H1 (cell line): Measurements from ENCODE around the gene ONECUT3. TPM values are rescaled to one million over a fixed set of nuclear protein-coding genes. Genes with fewer than 3 reads are reported as not detected.

Source experiments
- CTCF ChIA-PET: fragments of 300-600 bp; sonication (Branson Sonifier 250); formaldehyde crosslinking; loops from one replicate; lab custom pipeline; 2021; ENCODE audit not compliant: partially characterized antibody; lab: Charles Lee
- POLR2A ChIA-PET: fragments of 300-600 bp; sonication (Branson Sonifier 250); formaldehyde crosslinking; loops from one replicate; lab custom pipeline; 2021; ENCODE audit warnings: inconsistent platforms; ENCODE audit not compliant: partially characterized antibody; lab: Charles Lee
- DNase-seq, 2 experiments: peaks; one replicate each; pipeline versions ENCODE4 v3.0.0 to v3.0.0-alpha.2; 2010 to 2022; ENCODE audit warnings: low spot score in 2 of 2, low read depth in 1 of 2, mixed read lengths in 1 of 2
- FAIRE-seq: peaks from 2 replicates; lab custom pipeline; 2011; peaks lifted over from hg19 to GRCh38; lab: Jason Lieb, UNC
- H2AFZ ChIP-seq: 2 replicates; pipeline ENCODE4 v1.8.1; 2012; ENCODE audit warnings: low read length, inconsistent platforms
- H2AK5ac ChIP-seq: 2 replicates; pipeline ENCODE4 v1.6.1; 2013; ENCODE audit warnings: low read depth, low read length
- H2BK120ac ChIP-seq: replicated peaks from 2 replicates; pipeline ENCODE3; 2013; ENCODE audit warnings: low read depth, low read length, inconsistent platforms
- H2BK12ac ChIP-seq: 2 replicates; pipeline ENCODE4 v1.6.1; 2013; ENCODE audit warnings: low read depth, low read length
- H2BK15ac ChIP-seq: 2 replicates; pipeline ENCODE4 v1.6.1; 2013; ENCODE audit warnings: low read length
- H2BK20ac ChIP-seq: 2 replicates; pipeline ENCODE4 v1.6.1; 2013; ENCODE audit warnings: low read length
- H2BK5ac ChIP-seq: 2 replicates; pipeline ENCODE4 v1.6.1; 2013; ENCODE audit warnings: low read depth, low read length
- H3K14ac ChIP-seq: 2 replicates; pipeline ENCODE4 v1.6.1; 2013; ENCODE audit warnings: inconsistent platforms; ENCODE audit not compliant: insufficient read length
- H3K18ac ChIP-seq: 2 replicates; pipeline ENCODE4 v1.6.1; 2013; ENCODE audit warnings: low read length; ENCODE audit errors: extremely low read depth
- H3K23ac ChIP-seq: 2 replicates; pipeline ENCODE4 v1.6.1; 2013; ENCODE audit warnings: inconsistent platforms; ENCODE audit not compliant: insufficient read length
- H3K23me2 ChIP-seq: 2 replicates; pipeline ENCODE4 v1.6.1; 2013; ENCODE audit warnings: low read depth, low read length
- H3K27ac ChIP-seq: 2 replicates; pipeline ENCODE4 v1.6.1; 2011; ENCODE audit warnings: low read depth, low read length, inconsistent platforms
- H3K27me3 ChIP-seq, 4 experiments: replicated peaks in 1 of 4; 1 replicate in 1 of 4; 2 replicates in 3 of 4; pipeline versions ENCODE4 v1.6.1 to v1.8.1; 2011 to 2013; ENCODE audit warnings: low read length in 3 of 4, mild to moderate bottlenecking in 3 of 4, inconsistent platforms in 2 of 4, mixed read lengths in 2 of 4, moderate library complexity in 1 of 4; ENCODE audit not compliant: control insufficient read depth in 3 of 4, insufficient read depth in 3 of 4; ENCODE audit errors: extremely low read depth in 1 of 4
- H3K36me3 ChIP-seq, 4 experiments: 2 replicates each; pipeline versions ENCODE4 v1.6.1 to v1.8.1; 2011 to 2013; ENCODE audit warnings: mild to moderate bottlenecking in 4 of 4, low read length in 3 of 4, moderate library complexity in 2 of 4, control low read depth in 1 of 4, inconsistent platforms in 1 of 4; ENCODE audit not compliant: insufficient read depth in 4 of 4, control insufficient read depth in 2 of 4
- H3K4ac ChIP-seq: replicated peaks from 2 replicates; pipeline ENCODE3; 2013; ENCODE audit warnings: low read length, low read depth, mixed read lengths, inconsistent platforms; ENCODE audit not compliant: insufficient read length
- H3K4me1 ChIP-seq, 4 experiments: replicated peaks in 1 of 4; 1 replicate in 1 of 4; 2 replicates in 3 of 4; pipeline versions ENCODE4 v1.6.1 to v1.8.1; 2011 to 2013; ENCODE audit warnings: low read length in 3 of 4, inconsistent platforms in 2 of 4, mixed read lengths in 1 of 4; ENCODE audit not compliant: insufficient read depth in 4 of 4, control insufficient read depth in 3 of 4
- H3K4me2 ChIP-seq, 2 experiments: 2 replicates each; pipeline versions ENCODE4 v1.6.1 to v1.8.1; 2011 to 2013; ENCODE audit warnings: low read depth in 2 of 2, low read length in 2 of 2, control low read depth in 1 of 2, inconsistent platforms in 1 of 2, mild to moderate bottlenecking in 1 of 2; ENCODE audit not compliant: insufficient read depth in 1 of 2
- H3K4me3 ChIP-seq, 4 experiments: fragments of 200-600, 300-600 bp in 1 of 4; sonication (generic), shearing (Covaris generic), sonication (Bioruptor Twin) in 1 of 4; 2 replicates each; pipeline versions ENCODE4 v1.5.1 to v1.8.1; 2011 to 2016; ENCODE audit warnings: low read length in 4 of 4, low read depth in 3 of 4, control low read depth in 2 of 4, inconsistent platforms in 2 of 4, mild to moderate bottlenecking in 2 of 4, mixed read lengths in 1 of 4, moderate library complexity in 1 of 4; ENCODE audit not compliant: insufficient read depth in 2 of 4; ENCODE audit errors: extremely low read depth in 1 of 4
- H3K56ac ChIP-seq: replicated peaks from 2 replicates; pipeline ENCODE3; 2013; ENCODE audit warnings: low read depth, mild to moderate bottlenecking, mixed read lengths, low read length, inconsistent platforms; ENCODE audit not compliant: insufficient read length
- H3K79me1 ChIP-seq: 2 replicates; pipeline ENCODE4 v1.6.1; 2013; ENCODE audit warnings: low read depth, low read length, control low read depth
- H3K79me2 ChIP-seq, 2 experiments: 2 replicates each; pipeline versions ENCODE4 v1.6.1 to v1.8.1; 2012 to 2013; ENCODE audit warnings: low read length in 2 of 2, mild to moderate bottlenecking in 2 of 2, inconsistent platforms in 1 of 2; ENCODE audit not compliant: insufficient read depth in 2 of 2, control insufficient read depth in 1 of 2
- H3K9ac ChIP-seq, 4 experiments: replicated peaks in 1 of 4; 1 replicate in 1 of 4; 2 replicates in 3 of 4; pipeline versions ENCODE4 v1.6.1 to v1.8.1; 2011 to 2013; ENCODE audit warnings: low read depth in 3 of 4, low read length in 3 of 4, control low read depth in 2 of 4, mild to moderate bottlenecking in 2 of 4, moderate library complexity in 2 of 4, inconsistent platforms in 1 of 4; ENCODE audit errors: extremely low read depth in 1 of 4
- H3K9me3 ChIP-seq, 2 experiments: 2 replicates each; pipeline versions ENCODE4 v1.6.1 to v1.8.1; 2012 to 2013; ENCODE audit warnings: mild to moderate bottlenecking in 2 of 2, moderate library complexity in 2 of 2, control low read depth in 1 of 2, inconsistent platforms in 1 of 2, low read depth in 1 of 2, low read length in 1 of 2, mixed read lengths in 1 of 2; ENCODE audit not compliant: insufficient read depth in 2 of 2
- H4K20me1 ChIP-seq, 2 experiments: replicated peaks in 1 of 2; 2 replicates each; pipeline versions ENCODE3 to v1.8.1; 2011 to 2013; ENCODE audit warnings: inconsistent platforms in 2 of 2, low read length in 2 of 2, mild to moderate bottlenecking in 1 of 2; ENCODE audit not compliant: insufficient read depth in 2 of 2, control insufficient read depth in 1 of 2
- H4K5ac ChIP-seq: 2 replicates; pipeline ENCODE4 v1.6.1; 2013; ENCODE audit warnings: low read length, low read depth, mixed read lengths, inconsistent platforms; ENCODE audit not compliant: insufficient read length
- H4K8ac ChIP-seq: 2 replicates; pipeline ENCODE4 v1.8.0; 2013; ENCODE audit warnings: mild to moderate bottlenecking, moderate library complexity, low read length, inconsistent platforms; ENCODE audit not compliant: insufficient read depth; ENCODE audit errors: extremely low read depth
- H4K91ac ChIP-seq: replicated peaks from 2 replicates; pipeline ENCODE3; 2013; ENCODE audit warnings: low read length, mixed read lengths, inconsistent platforms; ENCODE audit not compliant: insufficient read length
- ASH2L ChIP-seq: fragments of 200-600, 300-600 bp; sonication (generic); IDR thresholded peaks from one replicate; pipeline ENCODE4 v1.7.1; 2017; ENCODE audit warnings: low read length
- ATF3 ChIP-seq: IDR thresholded peaks from 2 replicates; pipeline ENCODE4 v1.6.1; 2011; ENCODE audit warnings: low read depth, mild to moderate bottlenecking, low read length; ENCODE audit not compliant: insufficient read depth
- CHD2 ChIP-seq: IDR thresholded peaks from 2 replicates; pipeline ENCODE4 v1.6.1; 2012; ENCODE audit warnings: low read length, improper control_type of control experiment
- CTCF ChIP-seq, 3 experiments: IDR thresholded peaks; 1 replicate in 2 of 3; 2 replicates in 1 of 3; pipeline versions ENCODE4 v1.5.1 to v1.6.1; 2011; ENCODE audit warnings: low read length in 3 of 3, mild to moderate bottlenecking in 3 of 3, inconsistent platforms in 2 of 3, low read depth in 1 of 3, moderate library complexity in 1 of 3; ENCODE audit not compliant: insufficient read depth in 1 of 3; ENCODE audit errors: control extremely low read depth in 1 of 3
- FOSL1 ChIP-seq: IDR thresholded peaks from 2 replicates; pipeline ENCODE4 v1.6.1; 2011; ENCODE audit warnings: mild to moderate bottlenecking, low read depth, low read length, moderate library complexity; ENCODE audit not compliant: insufficient read depth
- POLR2A ChIP-seq, 2 experiments: IDR thresholded peaks; 1 replicate in 1 of 2; 2 replicates in 1 of 2; pipeline ENCODE4 v1.6.1; 2011; ENCODE audit warnings: low read depth in 2 of 2, low read length in 2 of 2, mild to moderate bottlenecking in 2 of 2; ENCODE audit errors: control extremely low read depth in 1 of 2
- YY1 ChIP-seq: IDR thresholded peaks from 2 replicates; pipeline ENCODE4 v1.6.1; 2011; ENCODE audit warnings: low read depth, mild to moderate bottlenecking, low read length
- ZNF274 ChIP-seq: IDR thresholded peaks from 2 replicates; pipeline ENCODE4 v1.7.0; 2012; ENCODE audit warnings: low read length, borderline replicate concordance; ENCODE audit errors: extremely low read depth
- WGBS, 2 experiments: shearing (Covaris generic) in 1 of 2; methylation state at CpG; one replicate each; pipeline versions ENCODE4 v1.1.6 to v1.1.7; 2013 to 2015; ENCODE audit warnings: low lambda C conversion rate in 2 of 2, mixed read lengths in 2 of 2, inconsistent platforms in 1 of 2, low coverage in 1 of 2, missing lambda C conversion rate in 1 of 2; ENCODE audit not compliant: insufficient replicate concordance in 2 of 2, insufficient coverage in 1 of 2, insufficient read length in 1 of 2; ENCODE audit errors: extremely low coverage in 1 of 2, missing lambda C conversion rate in 1 of 2; 5-methylcytosine and 5-hydroxymethylcytosine counted together
- polyA plus RNA-seq, 7 experiments: library from polyadenylated mRNA; depleted of rRNA in 3 of 7; stranded (reverse) in 5 of 7; unstranded in 2 of 7; fragments of >200 nt in 5 of 7; fragments of 200-250 nt in 2 of 7; gene quantifications; 1 replicate in 5 of 7; 2 replicates in 1 of 7; 4 replicates in 1 of 7; pipeline versions ENCODE4 v1.2.1 to v1.2.3, GENCODE V29; 2011 to 2013; ENCODE audit warnings: missing spikeins in 2 of 7, mixed read lengths in 2 of 7
- total RNA-seq: library from RNA; stranded (reverse); fragmentation: NEBNext Ultra II Directional; extraction: Animal tissue kit (Norgen Biotek cat#: 25700); gene quantifications from 2 replicates; pipeline ENCODE4 v1.2.1, GENCODE V29; 2021

Gene ONECUT3
- total and polyA plus RNA-seq, 2 of the 8 experiments (the other 6 are each of a cell fraction or from before 2014, with no cell fraction given): not detected

DNA sequence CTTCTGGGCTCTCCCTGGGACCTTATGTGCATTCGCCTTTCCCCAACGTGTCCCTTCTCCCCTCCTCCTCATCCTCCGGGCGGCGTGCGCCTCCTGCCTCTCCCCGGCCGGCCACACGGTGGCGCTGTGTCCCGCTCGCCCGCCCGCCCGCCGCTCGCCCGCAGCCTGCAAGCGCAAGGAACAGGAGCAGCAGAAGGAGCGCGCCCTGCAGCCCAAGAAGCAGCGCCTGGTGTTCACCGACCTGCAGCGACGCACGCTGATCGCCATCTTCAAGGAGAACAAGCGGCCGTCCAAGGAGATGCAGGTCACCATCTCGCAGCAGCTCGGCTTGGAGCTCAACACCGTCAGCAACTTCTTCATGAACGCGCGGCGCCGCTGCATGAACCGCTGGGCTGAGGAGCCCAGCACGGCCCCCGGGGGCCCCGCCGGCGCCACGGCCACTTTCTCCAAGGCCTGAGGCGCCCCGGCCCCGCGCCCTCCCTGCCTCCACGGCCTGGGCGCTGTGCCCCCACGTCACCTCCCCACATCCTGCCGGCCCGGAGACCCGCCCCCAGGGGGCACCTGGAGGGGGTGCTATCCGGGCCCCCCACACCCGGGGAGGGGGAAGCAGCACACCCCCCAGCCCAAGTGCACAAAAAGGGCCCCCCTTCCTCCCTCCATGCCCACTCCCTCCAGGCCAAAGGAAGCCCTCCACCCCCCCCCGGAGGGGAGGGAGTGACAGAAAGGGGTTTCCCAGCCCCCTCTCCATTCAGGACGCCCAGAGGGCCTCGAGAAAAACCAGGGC lies 21.9 kb downstream of the ONECUT3 start:
- Histone ChIP-seq H4K91ac (peak overlapping the region; percentile 32), H2BK120ac (no peak overlapping the region), H4K8ac (peak overlapping the region; percentile 81; the same call in 1 of the 2 replicates), H3K4me3 (peak overlapping the region; percentile 7 to 56 (median 8); a peak in 4 of 8 replicates), H2AK5ac (no peak overlapping the region), H3K4me1 (peaks cover 0 to 4% (median 1%) of the 10 kb centered on the region in 4 experiments; a peak in 3 of 7 replicates), H3K79me2 (no peaks in the 10 kb centered on the region), H3K18ac (peak overlapping the region; percentile 83), H4K5ac (no peak overlapping the region), H3K36me3 (peaks cover 0 to 3% (median 0%) of the 10 kb centered on the region in 4 experiments; a peak in 1 of 8 replicates), H3K4me2 (peak overlapping the region; percentile 1 to 62; a peak in 3 of 4 replicates), H2AFZ (no peak overlapping the region), H2BK12ac (peak overlapping the region; percentile 84; the same call in 1 of the 2 replicates), H3K27me3 (peaks cover 24 to 72% (median 65%) of the 10 kb centered on the region in 4 experiments), H3K9me3 (peaks cover 9 to 16% of the 10 kb centered on the region in 2 experiments; a peak in 3 of 4 replicates), H3K23ac (no peak overlapping the region), H3K56ac (no peak overlapping the region), H3K14ac (no peak overlapping the region), H3K79me1 (no peaks in the 10 kb centered on the region), H4K20me1 (peaks cover 0 to 2% of the 10 kb centered on the region in 2 experiments), H3K9ac (no peak overlapping the region), H2BK15ac (0 out of 2 replicates have a peak overlapping the region, but pooled peaks have one; percentile 29), H3K23me2 (peaks cover 4% of the 10 kb centered on the region; the same call in 1 of the 2 replicates), H2BK5ac (peak overlapping the region; percentile 66; the same call in 1 of the 2 replicates), H3K27ac (no peak overlapping the region), H2BK20ac (no peak overlapping the region), H3K4ac (no peak overlapping the region)
- DNase-seq (peak; percentile 72 to 92), FAIRE-seq (no peak)
- 13% methylated on average over 19 of the region's 59 CpGs; no CpG with 5 or more reads in 1 of the 2 experiments for WGBS, 2 experiments
- POLR2A ChIA-PET: interaction anchor here (1.0 to 1.2 kb wide), 3 partner anchors 9 to 25 kb away, joined by 3 read pairs; no protein-coding TSS in a partner anchor
- CTCF ChIA-PET: interaction anchor here (0.6 to 4.9 kb wide), 7 partner anchors 9 to 234 kb away, joined by 3 to 45 read pairs (median 7); no protein-coding TSS in a partner anchor
- TF ChIP-seq YY1 (peak; percentile 62; the same call in 1 of the 2 replicates), CTCF (IDR thresholded peaks at IDR 0.05; ENCODE audit: control extremely low read depth in 1 of 3, insufficient read depth in 1 of 3, low read depth in 1 of 3, low read length in 3 of 3) (peak; percentile 85 to 95 (median 88)), CHD2 (no peak), ASH2L (no peak), POLR2A (IDR thresholded peaks at IDR 0.05; ENCODE audit: control extremely low read depth in 1 of 2, low read depth in 2 of 2, low read length in 2 of 2) (no peak), ZNF274 (no peak), FOSL1 (no peak), ATF3 (no peak)
